ENCODE data around the gene CDH4.

DNA sequence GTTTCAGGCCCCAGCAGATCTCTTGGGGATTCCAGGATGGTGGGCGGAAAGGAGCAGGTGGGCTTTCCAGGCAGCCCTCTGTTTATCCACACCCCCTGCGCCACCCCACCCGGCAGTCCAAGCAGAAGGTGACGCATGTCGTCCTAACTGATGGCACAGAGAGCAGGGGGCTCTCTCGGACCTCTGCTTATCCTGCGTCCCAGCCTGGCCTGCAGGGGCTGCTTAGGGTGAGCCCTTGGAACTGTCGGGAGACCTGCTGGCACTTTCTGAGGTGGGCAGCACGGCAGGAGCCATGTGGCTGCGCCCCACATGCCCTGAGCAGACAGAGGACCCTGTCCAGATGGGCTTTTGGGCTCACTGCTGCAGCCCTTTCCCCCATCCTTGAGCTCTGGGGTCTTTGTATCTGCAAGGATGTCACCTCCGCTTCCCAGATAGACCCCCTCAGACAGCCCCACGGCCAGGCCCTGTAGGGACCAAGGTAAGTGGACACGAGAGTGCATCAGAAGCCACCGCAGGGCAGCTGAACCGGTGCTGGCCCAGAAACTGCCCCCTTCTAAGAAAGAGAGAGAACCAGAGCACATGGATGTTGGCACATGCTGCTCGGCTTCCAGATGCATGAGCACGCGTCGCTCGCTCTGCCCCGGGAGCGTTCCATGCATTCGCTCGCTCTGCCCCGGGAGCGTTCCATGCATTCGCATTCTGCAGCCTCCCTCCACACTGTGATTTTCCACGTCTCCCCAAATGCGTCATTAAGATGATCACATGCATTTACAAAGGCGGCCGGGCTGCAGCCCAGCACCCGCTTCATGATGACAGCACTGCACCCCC is 566.9 kb downstream of the CDH4 start:
- TF ChIP-seq POLR2AphosphoS5 (IDR thresholded peaks at IDR 0.05) = no peak
- no peak for TF ChIP-seq CTCF (IDR thresholded peaks at IDR 0.05)
- TF ChIP-seq EP300 (IDR thresholded peaks at IDR 0.05) = no peak

Measured in upper lobe of left lung (tissue), 4 donors.